NCI-H2081 treated with DMSO at 0.1 percent for 48 hours (cell line): ENCODE results near the gene AKT1.
"Not testable (repeated sequence)": the region's sequence is repeated elsewhere in the genome, so short reads cannot be mapped to it uniquely, and the experiment has no call there.

ENCODE experiments used
- DNase-seq: peaks from one replicate; lab custom pipeline; 2025; lab: John Stamatoyannopoulos, UW

AKT1 gene

DNA sequence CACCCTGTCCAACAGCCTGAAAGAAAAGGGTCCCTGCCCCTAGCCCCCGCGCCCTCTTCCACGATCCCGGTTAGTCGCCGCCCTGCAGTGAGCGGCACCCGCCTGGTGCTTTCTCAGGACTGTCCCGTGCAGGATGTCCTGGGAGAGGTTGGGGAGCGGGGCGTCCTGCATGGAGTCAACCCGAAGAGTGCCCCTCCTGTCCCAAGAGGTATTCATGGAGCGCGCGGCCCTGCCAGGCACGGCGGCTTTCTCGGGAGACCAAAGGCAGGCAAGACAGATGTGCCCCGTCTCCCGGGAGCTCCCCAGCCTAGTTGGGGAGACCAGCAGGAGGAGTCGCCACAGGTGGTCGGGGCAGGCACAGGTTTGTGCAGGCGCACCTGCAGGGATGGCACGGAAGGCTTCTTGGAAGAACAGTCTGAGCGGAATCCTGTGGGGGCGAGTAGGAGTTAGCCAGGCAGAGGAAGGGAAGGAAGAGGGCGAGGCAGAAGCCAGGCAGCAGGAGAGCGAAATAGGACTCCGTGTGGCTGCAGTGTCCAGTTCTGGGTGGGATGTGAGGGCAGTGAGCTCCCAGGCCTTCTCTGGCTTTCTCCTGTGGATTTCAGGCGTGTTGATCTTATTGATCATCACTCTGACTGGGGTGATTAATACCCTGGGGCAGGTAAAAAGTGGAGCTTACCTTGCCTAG lies 41.9 kb downstream of the AKT1 start:
- no peak for DNase-seq

DNA sequence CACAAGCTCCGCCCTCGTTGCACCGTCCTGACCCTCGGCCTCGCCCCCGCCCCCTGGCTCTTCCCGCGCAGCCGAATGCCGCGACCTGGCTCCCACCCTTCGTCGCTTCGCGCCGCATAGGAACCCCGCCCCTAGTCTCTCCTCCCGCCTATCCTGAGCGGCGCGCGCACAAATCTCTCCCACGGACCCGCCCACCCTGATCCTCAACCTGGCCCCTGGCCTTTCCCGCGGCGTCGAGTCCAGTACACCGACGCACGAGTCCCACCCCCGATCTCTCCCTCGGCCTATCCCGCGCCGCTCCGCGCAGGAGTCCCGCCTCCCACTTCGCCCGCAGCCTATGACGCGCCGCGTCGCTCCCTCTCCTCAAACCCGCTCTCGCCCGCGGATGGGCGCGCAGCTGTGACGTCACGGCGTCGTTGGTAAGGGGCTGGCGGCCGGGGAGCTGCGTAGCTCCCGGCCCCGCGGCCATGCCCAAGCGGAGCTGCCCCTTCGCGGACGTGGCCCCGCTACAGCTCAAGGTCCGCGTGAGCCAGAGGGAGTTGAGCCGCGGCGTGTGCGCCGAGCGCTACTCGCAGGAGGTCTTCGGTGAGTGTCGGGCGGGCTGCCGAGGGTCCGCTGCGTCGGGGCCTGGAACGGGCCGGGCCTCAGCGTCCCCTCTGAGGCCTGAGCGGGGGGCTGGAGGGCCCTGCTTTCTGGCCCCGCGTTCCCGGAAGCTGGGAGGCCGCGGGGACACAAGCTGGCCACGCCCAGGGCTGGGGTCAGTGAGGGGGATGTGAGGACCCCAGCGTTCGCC lies 42.6 kb downstream of the AKT1 start, which contains the start of gene SIVA1:
TSS of gene SIVA1 (plus strand) at position 413 of the 793 bp plus-strand sequence. CDS start at position 468, 55 bp downstream.
- peak; percentile 100 for DNase-seq

DNA sequence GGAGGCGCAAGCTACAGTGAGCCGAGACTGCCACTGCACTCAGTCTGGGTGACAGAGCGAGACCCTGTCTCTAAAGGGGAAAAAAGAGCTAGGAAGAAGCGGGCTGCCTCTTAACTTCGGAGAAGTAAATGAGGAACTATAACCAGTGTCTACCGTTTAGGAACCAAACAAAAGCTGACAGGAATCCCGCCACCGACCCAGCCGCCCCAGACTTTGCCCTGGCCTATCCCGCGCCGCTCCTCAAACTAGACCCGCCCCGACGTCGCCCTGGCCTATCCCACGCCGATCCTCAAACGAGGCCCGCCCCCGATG lies 43.2 kb downstream of the AKT1 start:
- no peak for DNase-seq

DNA sequence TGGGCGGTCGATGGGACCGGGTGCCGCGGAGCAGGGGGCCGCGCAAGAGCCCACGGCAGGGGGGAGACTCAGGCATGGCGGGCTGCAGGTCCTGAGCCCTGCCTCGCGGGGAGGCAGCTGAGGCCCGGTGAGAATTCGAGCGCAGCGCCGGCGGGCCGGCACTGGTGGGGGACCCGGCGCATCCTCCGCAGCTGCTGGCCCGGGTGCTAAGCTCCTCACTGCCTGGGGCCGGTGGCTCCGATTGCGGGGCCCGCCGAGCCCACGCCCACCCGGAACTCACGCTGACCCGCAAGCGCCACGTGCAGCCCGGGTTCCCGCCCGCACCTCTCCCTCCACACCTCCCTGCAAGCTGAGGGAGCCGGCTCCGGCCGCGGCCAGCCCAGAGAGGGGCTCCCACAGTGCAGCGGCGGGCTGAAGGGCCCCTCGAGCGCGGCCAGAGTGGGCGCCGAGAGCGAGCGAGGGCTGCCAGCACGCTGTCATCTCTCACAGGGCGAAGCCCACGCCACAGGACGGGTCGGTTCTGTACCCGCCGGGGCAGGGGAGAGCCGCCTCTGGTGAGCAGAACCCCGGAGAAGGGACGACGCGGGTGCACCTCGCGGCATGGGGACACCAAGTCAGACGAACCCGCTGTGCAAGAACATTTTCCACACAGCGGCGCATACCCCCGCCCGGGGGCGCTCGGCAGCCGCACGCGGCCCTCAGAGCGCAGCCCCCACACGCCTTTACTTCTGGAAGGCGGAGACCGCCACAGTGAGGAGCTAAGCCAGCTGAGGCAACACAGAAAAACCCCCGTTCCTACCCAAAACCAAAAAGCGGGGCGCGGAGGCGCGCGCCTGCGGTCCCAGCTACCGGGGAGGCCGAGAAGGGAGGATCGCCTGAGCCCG lies 43.8 kb downstream of the AKT1 start:
- DNase-seq, result no peak

DNA sequence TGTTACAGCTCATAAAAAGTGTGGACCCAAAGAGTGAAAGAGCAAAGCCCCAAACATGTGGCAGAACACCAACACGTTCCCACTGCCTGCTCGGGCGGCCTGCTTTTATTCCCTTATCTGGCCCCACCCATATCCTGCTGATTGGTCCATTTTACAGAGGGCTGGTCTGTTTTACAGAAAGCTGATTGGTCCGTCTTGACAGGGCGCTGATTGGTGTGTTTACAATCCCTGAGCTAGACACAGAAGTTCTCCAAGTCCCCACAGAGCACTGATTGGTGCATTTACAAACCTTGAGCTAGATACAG lies 44.8 kb downstream of the AKT1 start:
- not testable (repeated sequence) for DNase-seq

DNA sequence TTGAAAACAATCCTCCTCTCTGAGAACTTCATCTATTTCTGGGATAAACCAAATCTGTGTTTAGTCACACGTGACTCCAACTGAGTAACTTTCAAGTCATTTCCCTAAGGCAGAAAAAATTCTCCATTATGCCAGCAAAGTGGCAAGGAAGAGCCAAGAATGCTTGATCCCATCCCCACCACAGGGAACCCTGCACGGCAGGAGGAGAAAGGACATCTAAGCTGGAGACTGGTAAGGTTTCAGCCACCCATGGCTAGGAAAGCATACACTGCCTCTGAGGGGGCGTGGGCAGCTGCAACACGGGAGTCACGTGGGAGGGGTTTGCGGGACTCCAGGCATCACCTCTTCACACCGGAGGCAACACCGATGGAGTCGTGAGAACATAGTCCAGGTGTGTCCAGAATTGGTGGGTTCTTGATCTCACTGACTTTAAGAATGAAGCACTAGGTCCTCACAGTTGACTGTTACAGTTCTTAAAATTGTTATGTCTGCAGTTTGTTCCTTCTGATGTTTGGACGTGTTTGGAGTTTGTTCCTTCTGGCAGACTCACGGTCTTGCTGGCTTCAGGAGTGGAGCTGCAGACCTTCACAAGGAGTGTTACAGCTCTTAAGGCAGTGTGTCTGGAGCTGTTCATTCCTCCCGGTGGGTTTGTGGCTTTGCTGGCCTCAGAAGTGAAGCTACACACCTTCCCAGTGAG lies 45.3 kb downstream of the AKT1 start:
- DNase-seq, result no peak

DNA sequence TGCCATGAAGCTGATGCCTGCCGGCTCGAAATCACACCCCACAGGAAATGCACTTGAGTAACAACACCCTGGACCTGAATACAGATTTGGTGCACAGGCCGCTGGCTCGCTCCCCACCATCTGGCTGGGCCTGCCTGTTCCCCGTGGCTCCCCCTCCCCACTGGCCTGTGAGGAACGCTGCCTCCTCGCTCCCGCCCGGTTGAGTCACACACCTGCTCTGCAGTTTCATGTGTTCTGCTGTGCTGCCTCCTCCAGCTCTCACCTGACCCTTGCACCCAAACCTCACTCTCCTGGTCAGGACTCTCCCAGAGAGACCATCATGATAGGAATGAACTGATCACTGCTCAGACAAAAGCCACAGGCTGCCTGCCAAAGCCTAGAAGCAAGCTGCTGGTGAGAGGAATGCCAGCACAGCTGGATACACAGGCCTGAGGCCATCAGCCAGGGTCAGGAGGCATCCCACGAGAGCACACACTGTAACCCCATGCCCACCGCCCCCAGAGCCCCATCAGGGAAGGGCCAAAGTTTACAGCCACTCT lies 46.4 kb downstream of the AKT1 start:
- DNase-seq, result no peak

DNA sequence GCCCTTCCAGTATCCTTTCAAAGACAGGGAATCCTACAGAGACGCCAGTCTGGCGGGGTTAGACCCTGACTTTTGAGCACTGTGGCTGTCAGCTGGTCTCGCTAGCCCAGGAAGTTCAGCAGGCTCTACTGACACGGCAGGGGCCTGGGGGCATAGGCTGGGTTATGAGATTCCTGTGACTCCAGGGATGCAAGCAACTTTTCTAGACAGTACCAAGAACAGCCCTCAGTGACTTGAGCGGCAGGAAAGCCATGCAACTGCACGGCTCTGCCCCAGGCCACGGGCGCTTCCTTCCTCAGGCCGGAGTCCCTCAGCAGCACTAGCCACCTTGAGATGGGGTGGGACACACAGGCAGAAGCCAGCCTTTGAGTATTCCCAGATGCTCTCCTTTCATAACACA lies 47.7 kb downstream of the AKT1 start:
- DNase-seq, result no peak

DNA sequence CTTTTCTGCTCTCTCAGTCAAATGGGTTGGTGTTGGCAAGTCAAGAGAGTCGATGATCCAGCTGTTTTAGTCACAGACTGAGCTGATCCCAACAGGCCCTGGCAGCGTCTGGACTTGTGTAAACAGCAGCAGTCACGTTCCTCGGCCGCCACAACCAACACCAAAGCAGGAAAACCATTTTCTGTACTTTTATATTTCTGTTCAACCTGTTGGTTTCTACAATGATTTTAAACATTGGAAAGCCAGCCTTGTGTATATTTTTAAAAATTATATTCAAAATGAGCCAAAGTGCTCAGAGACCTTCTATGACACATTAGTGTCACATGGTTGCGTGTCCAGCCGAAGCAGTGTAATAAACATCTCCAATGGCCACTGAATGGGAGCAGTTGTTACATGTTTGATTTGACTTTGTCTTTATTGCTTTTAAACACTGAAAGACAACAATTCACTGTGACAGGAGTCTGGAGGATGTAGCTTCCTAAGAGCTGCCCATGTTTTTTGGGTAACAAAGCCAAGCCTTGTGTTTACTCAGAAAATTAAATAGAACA lies 48.5 kb downstream of the AKT1 start:
- DNase-seq, result no peak

DNA sequence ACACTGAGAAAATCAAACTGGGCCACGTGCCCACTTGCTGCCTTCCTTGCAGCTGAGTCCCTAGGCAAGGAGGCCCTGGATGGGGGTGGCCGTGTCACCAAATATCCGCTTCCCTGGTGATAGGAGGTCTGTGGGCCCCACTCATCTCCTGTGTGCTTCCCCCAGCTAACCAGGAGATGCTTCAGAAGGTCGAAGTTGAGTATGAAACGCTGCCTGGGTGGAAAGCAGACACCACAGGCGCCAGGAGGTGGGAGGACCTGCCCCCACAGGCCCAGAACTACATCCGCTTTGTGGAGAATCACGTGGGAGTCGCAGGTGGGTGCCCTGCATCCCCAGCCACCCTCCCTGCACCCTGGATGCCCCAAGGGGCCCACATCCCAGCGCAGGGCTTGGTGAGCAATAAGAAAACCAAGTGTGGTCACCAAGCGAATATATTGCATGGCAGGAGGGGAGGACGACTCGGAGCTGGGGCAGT lies 49.4 kb downstream of the AKT1 start:
- no peak for DNase-seq

DNA sequence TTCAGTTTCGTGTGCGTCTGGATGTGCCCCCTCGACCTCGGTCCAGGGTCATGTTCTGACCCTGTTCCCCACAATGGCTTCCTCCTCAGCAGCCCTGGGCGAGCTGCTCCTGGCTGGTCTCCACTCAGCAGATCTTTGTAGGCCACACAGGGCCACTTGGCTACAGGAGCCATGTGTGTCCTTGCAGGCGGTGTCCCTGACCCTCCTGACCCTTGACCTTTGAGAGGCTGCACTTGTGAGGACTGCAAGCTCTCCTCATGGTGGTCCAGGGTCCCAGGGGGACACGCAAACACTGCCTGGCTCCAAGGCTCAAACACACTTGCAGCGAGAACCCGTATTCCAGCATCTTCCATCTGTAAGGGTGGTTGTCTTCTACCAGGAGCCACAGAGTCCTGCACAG lies 50.1 kb downstream of the AKT1 start:
- DNase-seq, result no peak

DNA sequence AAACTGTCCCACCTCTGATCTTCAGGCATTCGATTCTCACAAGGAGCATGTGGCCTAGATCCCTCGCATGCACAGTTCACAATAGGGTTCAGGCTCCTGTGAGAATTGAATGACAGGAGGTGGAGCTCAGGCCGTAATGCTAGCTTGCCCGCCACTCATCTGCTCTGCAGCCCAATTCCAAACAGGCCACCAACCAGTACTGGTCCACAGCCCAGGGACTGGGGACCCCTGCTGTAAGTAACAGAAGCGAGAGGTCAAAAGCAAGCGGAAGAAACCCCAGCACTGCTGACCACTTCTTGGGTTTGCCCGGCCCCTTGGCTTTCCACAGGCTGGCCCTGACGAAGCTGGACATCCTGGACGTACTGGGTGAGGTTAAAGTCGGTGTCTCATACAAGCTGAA lies 51.1 kb downstream of the AKT1 start:
- no peak for DNase-seq

DNA sequence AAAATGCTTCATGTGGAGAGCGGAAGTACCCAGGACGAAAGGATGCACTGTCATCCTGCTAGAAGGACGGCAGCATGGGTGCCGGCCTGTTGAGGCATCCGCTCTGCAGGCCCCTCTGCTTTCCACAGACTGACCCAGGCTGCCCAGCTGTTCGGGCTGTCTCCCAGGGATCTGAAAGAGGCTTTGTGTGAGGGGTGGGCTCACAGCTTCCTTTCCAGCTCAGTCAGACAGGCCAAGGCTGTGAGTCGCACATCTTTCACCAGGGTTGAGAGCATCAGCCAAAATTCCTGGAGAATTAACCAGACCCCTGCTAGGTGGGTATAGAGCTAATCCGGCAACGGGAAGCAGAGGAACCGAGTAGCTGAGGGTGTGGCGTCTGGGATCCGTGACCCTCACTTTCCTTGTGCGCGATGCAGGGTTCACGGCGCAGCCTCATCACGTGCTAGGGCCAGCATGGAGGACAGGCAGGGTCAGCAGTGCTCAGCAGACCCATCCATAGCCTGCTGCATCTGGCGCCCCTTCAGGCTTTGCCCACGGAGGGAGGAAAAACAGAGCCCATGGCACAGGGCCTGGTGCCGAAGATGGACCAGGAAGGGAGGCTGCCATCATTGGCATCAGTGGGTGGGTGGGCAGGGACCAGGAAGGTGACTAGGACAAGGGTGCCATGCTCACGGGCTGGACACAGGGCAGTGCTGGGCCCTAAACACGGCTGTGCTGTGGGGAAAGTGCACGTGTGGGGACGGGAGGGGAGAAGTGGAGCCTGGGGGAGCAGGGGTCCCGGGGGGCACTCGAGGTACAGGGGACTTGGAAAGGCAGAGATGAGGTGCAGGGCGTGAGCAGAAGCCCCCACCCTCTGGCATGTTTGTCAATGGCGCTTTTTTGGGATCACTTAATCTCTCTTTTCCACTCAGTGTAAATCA lies 51.8 kb downstream of the AKT1 start:
- DNase-seq, result no peak

DNA sequence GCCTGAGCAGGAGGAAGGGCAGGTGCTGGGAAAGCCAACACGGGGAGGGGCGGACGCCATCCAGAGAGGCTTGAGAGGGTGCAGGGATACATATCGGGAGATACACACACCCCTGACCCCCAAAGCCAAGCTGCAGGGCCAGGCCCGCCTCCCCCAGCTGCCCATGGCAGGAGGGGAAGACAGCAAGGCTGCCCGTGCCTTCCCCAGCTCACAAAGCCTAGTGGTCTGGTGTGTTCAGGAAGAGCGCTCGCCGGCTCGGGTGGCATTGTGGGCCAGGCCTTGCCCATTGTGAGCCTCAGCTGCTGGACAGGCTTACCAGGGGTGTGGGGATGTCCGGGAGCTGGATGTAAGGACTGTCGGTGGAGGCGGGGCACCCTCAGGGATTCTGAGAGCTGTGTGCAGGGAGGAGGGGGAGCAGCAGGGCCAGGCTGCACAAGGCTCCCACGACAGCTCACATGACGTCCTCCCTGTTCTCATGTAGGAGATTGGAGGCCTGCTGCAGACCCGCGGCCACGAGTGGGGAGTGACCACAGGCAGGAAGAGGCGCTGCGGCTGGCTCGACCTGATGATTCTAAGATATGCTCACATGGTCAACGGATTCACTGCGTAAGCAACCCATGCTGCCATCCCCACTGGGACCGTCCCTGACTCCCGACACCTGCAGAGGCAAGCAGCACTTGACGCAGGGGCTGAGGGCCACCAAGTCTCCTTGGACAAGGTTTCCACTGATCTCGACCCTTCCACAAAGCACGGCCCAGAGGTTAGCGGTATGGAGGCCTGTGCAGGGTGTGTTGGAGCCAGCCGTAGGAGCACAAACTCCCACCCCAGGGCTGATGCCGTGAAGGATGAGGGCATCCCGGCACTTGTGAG lies 52.7 kb downstream of the AKT1 start:
- no peak for DNase-seq

DNA sequence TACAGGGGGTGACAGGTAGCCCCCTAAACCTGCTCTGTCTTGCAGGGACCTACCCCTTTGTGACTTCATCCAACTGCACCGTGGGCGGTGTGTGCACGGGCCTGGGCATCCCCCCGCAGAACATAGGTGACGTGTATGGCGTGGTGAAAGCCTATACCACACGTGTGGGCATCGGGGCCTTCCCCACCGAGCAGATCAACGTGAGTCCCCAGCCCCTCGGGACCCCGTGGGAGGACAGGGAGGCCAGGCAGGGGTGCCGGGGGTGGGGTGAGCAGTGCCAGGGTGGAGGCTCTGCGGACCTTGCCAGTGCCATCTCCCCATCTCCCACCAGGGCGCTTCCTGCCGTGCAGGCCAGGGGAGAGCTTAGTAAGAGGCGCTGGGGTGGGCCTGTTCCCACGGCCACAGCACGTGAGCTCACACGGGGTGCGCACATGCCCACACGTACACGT lies 53.7 kb downstream of the AKT1 start:
- no peak for DNase-seq

DNA sequence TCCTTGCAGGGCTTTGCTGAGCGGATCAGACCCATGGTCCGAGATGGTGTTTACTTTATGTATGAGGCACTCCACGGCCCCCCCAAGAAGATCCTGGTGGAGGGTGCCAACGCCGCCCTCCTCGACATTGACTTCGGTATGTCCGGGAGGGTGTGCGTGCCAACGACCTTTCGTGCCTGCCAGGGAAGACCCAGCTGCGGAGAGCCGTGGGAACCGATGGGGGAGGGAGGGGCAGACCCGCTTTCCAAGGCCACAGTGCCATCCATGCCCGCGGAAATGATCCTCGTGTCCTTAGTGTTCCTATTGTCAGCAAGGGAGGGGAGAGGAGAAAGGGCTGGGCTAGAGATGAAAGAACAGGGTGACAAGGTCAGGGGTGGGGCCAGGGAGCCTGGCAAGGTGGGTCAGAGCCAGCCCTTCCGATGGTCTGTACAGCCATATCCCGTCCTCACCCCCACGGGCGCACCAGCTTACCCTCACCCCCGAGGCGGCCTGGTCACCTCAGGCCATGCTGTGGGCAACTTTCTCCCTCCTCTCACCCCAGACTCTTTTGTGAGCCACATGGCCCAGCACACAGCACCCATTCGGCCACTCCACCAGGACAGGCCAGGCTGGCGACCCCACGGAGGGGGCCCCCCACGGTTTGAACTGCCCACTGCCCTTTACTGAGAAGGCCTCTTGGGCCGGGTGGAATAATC lies 54.3 kb downstream of the AKT1 start:
- DNase-seq, result no peak

DNA sequence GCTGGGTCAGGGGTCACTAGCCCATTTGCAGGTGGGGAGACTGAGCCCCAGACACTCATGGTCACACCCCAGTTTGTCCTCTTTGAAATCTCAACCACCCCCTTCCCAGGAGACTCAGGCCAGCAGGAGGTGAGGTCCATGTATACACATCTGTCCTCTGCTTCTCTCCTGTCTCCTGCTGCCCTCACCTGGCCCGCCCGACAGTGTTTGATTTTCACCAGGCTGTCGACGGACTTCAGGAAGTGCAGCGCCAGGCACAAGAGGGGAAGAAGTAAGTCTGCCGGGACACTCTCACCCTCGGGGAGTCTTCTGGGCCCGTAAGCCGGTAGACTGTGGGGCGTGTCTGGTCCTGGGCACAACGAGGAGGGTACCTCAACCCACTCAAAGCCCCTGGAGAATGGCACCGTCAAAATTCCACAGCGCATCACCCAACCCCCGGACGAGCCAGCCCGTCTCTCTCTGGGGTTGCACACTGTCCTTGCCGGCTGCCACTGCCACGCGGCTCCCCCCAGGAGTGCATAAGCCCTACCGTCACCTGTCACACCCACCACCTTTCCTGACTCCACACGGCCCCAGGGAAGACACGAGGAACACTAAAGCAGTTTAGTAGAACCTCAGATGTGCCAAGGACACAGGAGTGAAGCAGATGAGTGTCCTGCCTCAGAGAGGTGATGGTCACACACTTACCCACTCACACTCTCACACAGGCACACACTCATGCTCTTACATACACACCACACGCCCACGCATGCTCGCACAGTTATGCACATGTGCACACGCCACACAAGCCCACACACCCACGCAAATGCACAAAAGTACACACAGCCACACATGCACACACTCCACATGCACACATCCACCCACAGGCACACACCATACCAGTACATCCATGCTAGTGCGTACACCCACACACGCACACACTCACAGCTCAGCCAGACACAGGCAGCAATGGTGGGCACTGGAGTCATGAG lies 55.7 kb downstream of the AKT1 start:
- no peak for DNase-seq

DNA sequence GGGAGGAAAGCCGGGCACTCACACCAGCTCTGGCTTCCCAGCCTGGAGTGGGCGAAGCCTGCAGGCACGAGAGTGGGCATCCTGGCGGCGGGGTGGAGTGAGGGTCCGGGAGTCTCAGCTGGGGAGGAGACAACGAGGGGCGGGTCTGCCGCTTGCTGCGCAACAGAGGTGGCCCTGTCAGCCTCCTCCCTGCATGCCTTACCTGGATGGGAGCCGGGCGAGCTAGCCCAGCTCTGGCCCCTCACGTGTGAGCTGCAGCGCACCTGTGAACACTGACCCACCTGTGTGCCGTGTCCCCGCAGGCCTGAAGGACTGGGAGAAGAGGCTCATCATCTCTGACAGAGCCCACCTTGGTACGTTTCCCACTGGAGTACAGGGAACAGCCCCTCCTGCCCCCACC lies 56.5 kb downstream of the AKT1 start:
- DNase-seq, result no peak
